ENCODE measurements around the gene ZFP62.

The ZFP62 gene

DNA sequence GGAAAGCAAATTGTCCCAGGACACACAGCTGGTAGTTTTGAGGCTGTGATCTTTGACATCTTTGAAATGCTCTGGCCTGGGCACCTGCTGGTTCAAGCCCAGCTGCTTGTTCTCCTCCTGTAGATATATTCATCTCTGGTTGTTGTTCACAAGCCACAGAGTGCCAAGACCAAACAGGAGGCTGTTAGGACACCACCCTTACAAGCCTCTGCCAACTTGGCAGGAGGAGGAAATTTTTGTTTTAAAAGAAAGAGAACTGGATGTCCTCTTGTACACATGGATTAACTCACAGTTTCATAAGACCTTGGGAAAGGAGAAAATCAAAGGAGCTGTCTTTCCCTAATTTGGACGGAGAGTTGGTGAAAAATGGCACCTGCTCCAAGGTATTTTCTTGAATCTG is 8.5 kb upstream of the ZFP62 start:
- Histone ChIP-seq H3K4me3 (ENCODE audit: low read depth, low read length) (no peak overlapping the region), H3K36me3 (replicated peaks) (no peaks in the 10 kb centered on the region), H3K27ac (no peak overlapping the region), H3K27me3 (replicated peaks) (no peaks in the 10 kb centered on the region)
- in situ Hi-C loops (cut with HindIII; ENCODE audit: low pct_ligation_motif_present, low sequenced_read_pairs): no loop called here
- no peak for TF ChIP-seq CTCF (IDR thresholded peaks at IDR 0.05; ENCODE audit: low read depth, low read length, missing control alignments)
- DNase-seq: no peak

- in situ Hi-C loops (cut with HindIII; ENCODE audit: low pct_ligation_motif_present, low sequenced_read_pairs): no loop called here
- TF ChIP-seq CTCF (IDR thresholded peaks at IDR 0.05; ENCODE audit: low read depth, low read length, missing control alignments): peak; percentile 90
- H3K4me3 ChIP-seq (ENCODE audit: low read depth, low read length): no peak overlapping the region
- H3K36me3 ChIP-seq (replicated peaks): no peaks in the 10 kb centered on the region
- no peak overlapping the region for H3K27ac ChIP-seq
- DNase-seq: peak; percentile 75
- H3K27me3 ChIP-seq (replicated peaks): no peaks in the 10 kb centered on the region
Measured at GRCh38 chr5:180868960-180869359, 7.9 kb upstream of the ZFP62 start.

- Histone ChIP-seq H3K36me3 (replicated peaks) (no peaks in the 10 kb centered on the region), H3K27ac (no peak overlapping the region), H3K27me3 (replicated peaks) (no peaks in the 10 kb centered on the region), H3K4me3 (ENCODE audit: low read depth, low read length) (no peak overlapping the region)
- no peak for DNase-seq
- in situ Hi-C loops (cut with HindIII; ENCODE audit: low pct_ligation_motif_present, low sequenced_read_pairs): no loop called here
- no peak for TF ChIP-seq CTCF (IDR thresholded peaks at IDR 0.05; ENCODE audit: low read depth, low read length, missing control alignments)
Measured at GRCh38 chr5:180866985-180867384, 5.9 kb upstream of the ZFP62 start.

GRCh38 chr5:180865981-180866695 is 5.1 kb upstream of the ZFP62 start:
- Histone ChIP-seq H3K4me3 (ENCODE audit: low read depth, low read length) (no peak overlapping the region), H3K27me3 (replicated peaks) (no peaks in the 10 kb centered on the region), H3K36me3 (replicated peaks) (no peaks in the 10 kb centered on the region), H3K27ac (no peak overlapping the region)
- no peak for DNase-seq
- in situ Hi-C loops (cut with HindIII; ENCODE audit: low pct_ligation_motif_present, low sequenced_read_pairs): no loop called here
- TF ChIP-seq CTCF (IDR thresholded peaks at IDR 0.05; ENCODE audit: low read depth, low read length, missing control alignments): no peak

DNA sequence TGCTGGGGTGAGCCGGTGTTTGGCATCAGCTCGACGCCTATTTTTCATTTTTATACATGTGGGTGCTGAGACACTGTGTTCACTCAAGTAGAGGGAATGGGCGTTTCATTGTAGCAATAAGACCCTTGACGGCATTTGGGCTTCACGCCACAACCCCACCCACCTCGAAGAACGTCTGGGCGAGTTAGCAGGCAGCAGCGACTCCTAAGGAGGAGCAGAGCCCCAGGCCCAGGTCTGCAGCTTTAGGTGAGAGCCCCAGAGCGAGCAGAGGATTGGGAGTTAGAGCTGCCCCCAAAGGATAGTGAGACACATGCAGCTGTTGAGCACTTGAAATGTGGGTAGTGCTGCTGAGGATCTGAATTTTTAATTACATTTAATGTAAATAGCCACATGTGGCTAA is 1.6 kb upstream of the ZFP62 start:
- no peak for TF ChIP-seq CTCF (IDR thresholded peaks at IDR 0.05; ENCODE audit: low read depth, low read length, missing control alignments)
- H3K27me3 ChIP-seq (replicated peaks): no peaks in the 10 kb centered on the region
- peaks cover 2% of the 10 kb centered on the region for H3K36me3 ChIP-seq (replicated peaks)
- H3K27ac ChIP-seq: no peak overlapping the region
- no peak overlapping the region for H3K4me3 ChIP-seq (ENCODE audit: low read depth, low read length)
- in situ Hi-C loops (cut with HindIII; ENCODE audit: low pct_ligation_motif_present, low sequenced_read_pairs): no loop called here
- no peak for DNase-seq

All from brain microvascular endothelial cell (primary cell).